Activated naive CD8-positive, alpha-beta T cell treated with anti-CD3 and anti-CD28 coated beads, Interleukin-2, amount 50 U/mL, for 16 hours (primary cell): ENCODE data around the gene C3.

Experiments
- DNase-seq: peaks from one replicate; pipeline ENCODE4 v3.0.0-alpha.2; 2020; ENCODE audit warnings: low read depth, low spot score

Gene C3

DNA sequence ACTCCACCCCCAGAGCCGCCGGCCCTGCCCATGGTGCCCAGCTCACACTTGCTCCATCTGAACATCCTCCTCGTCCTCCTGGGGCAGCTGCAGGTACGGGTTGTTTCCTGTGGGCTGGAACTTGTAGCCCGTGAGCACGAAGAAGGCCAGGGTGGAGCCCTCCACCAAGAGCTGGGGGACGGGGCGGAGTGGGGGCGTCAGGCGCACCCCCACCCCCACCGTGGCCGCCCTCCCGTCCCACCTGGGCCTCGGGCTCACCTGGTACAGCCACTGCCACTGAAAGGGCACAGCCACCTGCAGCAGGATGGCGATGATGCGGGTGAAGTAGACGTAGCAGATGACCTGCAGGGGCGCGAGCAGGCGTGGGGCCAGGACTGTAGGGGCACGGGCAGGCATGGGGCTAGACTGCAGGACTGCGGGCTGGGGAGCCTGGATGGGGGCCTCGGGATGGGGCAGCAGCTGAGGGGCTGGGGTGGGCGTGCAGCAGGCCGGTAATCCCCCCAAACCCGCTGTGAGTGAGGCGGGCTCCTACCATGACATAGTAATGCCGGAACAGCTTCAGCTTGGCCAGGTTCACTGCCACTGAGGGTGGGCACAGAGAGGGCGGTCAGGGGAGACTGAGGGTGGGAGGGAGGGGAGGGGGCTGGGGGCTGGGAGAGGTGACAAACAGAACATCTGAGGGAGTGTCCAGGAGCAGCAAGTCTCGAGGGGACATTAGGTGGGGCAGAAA is 10.7 kb upstream of the C3 start:
- DNase-seq = no peak

- DNase-seq = no peak
Observed at GRCh38 chr19:6730153-6730804, 9.8 kb upstream of the C3 start.

GRCh38 chr19:6729573-6730152 is 9.2 kb upstream of the C3 start:
- DNase-seq = no peak

DNA sequence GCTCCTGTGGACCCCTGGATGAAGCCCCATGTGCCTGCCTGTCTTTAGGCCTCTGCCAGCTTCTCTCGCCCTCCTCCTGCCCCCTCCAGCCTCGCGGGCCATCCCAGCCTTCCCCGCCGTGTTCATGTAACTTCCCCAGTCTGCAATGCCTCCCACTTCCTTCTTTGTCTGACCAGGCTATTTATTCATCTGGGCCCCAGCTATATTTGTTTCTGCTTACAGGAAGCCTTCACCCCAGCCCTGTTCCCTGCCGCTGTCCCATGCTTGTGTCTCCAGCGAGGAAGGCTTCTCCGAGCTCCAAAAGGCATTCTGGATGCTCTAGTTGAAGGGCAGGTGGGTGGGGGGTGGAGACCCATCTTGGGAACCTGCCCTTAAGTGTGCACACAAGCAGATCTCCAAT is 7.9 kb upstream of the C3 start:
- no peak for DNase-seq

- no peak for DNase-seq
Observed at GRCh38 chr19:6725513-6726231, 5.2 kb upstream of the C3 start.

GRCh38 chr19:6724631-6725492 is 4.4 kb upstream of the C3 start:
- DNase-seq = no peak

DNA sequence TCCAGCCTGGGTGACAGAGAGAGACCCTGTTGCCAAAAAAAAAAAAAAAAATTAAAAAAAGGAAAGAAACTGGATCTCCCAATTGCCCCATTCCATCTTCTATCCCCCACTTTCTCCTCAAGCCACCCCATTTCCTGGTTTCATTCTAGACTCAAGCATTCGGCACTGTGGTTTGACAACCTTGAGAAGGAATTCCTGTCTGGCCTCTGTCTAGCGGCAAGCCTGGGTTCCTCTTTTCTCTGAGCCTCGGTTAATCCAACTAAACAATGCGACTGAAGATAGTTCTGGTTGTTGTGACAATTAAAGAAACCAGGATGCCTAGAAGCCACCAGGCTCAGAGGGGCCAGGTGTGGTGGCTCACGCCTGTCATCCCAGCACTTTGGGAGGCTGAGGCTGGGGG is 3.3 kb upstream of the C3 start:
- DNase-seq = no peak

- no peak for DNase-seq
Observed at GRCh38 chr19:6723108-6723618, 2.7 kb upstream of the C3 start.

GRCh38 chr19:6721773-6722172 is 1.3 kb upstream of the C3 start:
- DNase-seq = no peak

DNA sequence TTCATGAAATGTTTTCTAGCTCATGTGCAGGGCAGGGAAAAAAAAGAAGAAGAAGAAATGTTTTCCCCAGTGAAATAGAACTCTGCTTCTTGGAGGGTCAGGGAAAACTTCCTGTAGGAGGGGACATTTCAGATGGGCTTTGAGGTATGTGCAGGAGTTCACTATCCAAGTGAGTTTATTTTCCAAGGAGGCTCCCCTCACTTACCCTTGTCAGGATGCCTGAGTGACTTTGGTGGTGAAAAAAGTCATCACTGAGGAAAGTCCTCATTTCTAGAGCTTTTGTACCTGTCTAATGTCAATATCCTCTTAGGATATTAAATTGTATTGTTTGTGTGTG is 656 bp upstream of the C3 start:
- no peak for DNase-seq

DNA sequence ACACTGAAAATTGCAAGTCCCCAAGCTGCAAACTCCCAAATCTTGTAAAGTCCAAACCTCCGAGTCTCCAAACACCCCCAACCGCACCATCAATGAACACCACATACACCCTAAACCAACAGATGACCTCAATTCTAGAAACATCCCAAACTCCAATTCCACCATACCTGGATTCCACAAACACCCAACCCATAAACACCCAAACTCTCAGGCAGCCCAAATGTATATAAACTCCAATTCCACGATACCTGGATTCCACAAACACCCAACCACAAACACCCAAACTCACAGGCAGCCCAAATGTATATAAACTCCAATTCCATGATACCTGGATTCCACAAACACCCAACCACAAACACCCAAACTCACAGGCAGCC is 470 bp downstream of the C3 start:
- no peak for DNase-seq

- DNase-seq = no peak
Observed at GRCh38 chr19:6719540-6719861, 949 bp downstream of the C3 start.

DNA sequence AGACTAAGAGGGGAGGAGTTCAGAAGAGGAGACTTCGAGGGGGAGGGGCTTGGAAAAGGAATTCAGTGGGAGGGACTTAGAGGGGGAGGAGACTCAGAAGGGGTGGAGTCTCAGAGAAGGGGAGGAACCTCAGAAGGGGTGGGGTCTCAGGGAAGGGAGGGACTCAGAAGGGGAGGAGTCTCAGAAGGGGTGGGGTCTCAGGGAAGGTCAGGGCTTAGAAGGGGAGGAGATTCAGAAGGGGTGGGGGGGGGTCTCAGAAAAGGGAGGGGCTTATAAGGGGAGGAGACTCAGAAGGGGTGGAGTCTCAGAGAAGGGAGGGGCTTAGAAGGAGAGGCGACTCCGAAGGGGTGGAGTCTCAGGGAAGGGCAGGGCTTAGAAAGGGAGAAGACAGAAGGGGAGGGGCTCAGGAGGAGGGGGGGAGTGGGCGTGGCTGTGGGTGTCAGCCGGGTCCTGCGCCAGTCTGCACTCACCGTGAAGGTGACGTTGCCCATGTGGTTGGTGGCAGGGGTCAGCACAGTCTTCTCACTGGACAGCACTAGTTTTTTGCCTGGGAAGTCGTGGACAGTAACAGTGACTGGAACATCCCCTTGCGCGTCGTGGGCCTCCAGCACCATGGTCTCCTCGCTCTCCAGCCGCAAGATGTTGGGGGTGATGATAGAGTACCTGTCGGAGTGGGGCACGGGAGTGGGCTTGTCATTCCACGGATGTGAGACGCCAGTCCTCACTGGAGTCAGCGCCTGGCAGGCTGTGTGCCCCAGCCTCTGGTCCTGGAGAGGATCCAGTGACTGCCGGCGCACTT is 1.5 kb downstream of the C3 start:
- no peak for DNase-seq

DNA sequence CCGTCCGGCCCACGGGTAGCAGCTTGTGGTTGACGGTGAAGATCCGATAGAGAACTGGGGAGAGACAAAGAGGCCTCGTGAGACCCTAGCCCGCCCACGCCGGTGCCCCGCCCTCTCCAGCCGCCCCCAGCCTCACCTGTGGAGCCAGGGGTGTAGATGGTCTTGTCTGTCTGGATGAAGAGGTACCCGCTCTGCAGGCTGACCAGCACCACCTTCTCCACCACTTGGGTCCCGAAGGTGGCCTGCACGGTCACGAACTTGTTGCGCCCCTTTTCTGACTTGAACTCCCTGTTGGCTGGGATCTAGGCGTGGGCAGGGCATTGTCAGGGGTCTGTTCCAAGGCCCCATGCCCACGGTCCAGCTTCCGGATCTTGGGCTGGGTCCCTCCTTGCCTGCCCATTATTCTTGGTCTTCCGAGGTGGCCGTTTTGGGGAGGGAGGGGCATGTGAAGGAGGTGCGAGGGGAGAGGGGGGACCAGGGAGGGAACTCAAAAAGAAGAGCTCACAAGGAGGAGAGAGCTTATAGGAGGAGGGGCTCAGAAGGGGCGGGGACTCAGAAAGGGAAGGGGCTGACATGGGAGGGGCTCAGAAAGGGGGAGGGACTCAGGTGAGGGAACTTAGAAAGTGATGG is 2.2 kb downstream of the C3 start:
- DNase-seq = no peak

DNA sequence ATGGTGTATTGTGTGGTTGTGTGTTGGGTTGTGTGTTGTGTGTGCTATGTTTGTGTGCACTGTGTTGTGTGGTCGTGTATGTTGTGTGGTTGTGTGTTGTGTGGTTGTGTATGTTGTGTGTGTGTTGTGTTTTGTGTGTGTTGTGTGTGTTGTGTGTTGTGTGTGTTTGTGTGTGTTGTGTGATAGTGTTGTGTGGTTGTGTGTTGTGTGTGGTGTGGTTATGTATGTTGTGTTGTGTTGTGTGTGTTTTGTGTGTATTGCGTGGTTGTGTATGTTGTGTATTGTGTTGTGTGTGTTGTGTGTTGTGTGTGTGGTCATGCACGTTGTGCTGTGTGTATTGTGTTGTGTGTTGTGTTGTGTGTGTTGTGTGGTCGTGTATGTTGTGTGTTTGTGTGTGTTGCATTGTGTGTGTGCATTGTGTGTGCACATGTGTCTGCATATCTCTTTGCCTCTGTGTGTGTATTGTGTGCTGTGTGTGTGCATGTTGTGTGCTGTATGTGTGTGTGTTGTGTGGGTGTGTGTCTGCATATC is 2.9 kb downstream of the C3 start:
- no peak for DNase-seq

DNA sequence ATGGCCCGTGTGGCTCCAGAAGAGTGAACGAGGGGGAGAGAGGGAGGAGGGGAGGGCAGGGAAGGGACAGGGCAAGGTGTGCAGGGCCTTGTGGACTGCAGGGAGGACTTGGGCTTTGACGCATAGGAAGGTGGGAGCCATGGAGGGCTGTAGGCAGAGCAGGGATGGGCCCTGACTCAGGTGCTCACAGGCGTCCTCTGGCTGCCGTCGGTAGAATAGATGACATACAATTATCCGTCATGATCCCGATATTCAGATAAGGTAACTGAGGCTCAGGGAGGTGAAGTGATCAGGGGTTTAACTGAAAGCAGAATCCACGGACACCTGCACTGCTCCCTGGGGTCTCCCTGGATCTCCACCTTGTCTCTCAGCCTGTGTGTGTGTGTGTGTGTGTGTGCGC is 3.4 kb downstream of the C3 start:
- no peak for DNase-seq

DNA sequence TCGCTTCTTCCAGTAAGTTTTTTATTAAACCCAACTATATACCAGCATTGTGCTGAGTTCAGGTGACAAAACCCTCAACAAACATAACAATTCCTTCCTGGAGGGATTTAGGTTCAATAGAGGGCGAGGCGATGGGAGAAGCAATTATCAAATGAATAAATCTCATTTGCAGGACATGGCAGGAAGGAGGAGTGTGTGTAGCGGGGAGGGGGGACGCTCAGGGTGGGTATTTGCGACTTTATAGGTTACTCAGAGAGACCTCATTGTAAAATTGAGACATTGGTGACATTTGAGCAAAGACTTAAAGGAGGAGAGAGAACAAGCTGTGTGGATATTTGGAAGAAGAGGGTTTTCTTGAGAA is 3.9 kb downstream of the C3 start:
- no peak for DNase-seq

GRCh38 chr19:6714749-6715555 is 5.5 kb downstream of the C3 start:
- DNase-seq = no peak
